ENCODE measurements around the gene HAND2.

GRCh38 chr4:173493041-173493440, 37.0 kb downstream of the HAND2 start:
- TF ChIP-seq EP300 (IDR thresholded peaks at IDR 0.05) = no peak
- no peak for TF ChIP-seq POLR2A (IDR thresholded peaks at IDR 0.05)
